AG09309 (cell line): ENCODE results near the gene LAMB3.

Source experiments
- DNase-seq: peaks from one replicate; pipeline ENCODE4 v3.0.0-alpha.2; 2010; ENCODE audit warnings: low read depth
- H3K4me3 ChIP-seq: 2 replicates; pipeline ENCODE4 v1.5.1; 2011; ENCODE audit warnings: mild to moderate bottlenecking, low read depth, low read length, moderate library complexity; ENCODE audit not compliant: control insufficient read depth
- TF ChIP-seq, protein P1 (sequence below): IDR thresholded peaks from 2 replicates; pipeline ENCODE4 v1.5.1; 2011; ENCODE audit warnings: mild to moderate bottlenecking, low read depth, low read length, inconsistent platforms; ENCODE audit not compliant: insufficient read depth, control insufficient read depth; ENCODE audit errors: missing control alignments

LAMB3 gene

DNA sequence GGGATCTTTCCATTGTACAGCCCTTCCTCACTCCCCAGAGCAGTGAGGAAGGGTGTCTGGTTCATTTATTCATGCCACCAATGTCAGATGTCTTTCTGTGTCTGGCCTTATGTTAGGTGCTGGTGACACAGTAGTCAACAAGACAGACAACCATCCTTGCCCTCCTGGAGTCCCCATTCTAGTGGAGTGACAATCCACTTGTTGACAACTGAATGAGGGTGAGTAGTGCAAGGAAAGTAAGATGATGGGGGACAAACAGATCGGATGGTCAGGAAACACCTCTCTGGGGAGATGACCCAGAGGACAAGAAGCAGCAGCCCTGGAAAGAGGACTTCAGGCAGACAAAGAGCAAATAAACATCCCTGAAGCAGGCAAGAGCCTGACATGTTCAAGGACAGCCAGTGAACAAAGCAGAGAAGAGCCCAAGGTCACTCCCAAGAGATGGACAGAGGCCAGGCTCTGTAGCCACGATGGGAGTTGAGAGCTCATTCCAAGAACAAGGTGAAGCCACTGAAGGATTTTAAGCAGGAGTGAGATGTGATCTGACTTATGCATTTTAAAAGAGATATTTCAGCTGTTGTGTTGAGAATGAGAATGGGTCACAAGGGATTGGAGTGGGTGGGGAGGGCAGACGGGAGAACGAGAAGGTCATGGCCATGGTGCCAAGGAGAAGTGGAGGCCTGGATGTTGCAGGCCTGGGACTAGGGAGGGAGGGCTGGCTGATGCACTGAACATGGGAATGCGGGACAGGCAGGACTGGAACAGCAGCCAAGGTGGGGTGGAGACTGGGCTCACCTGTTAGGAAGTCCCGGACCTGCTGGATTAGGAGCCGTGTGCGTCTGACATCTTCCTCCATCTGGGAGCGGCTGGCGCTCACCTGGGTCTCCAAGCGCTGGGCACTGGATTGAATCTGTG is 30.2 kb downstream of the LAMB3 start:
- no peak overlapping the region for H3K4me3 ChIP-seq
- DNase-seq, result no peak
- TF ChIP-seq, protein P1, sequence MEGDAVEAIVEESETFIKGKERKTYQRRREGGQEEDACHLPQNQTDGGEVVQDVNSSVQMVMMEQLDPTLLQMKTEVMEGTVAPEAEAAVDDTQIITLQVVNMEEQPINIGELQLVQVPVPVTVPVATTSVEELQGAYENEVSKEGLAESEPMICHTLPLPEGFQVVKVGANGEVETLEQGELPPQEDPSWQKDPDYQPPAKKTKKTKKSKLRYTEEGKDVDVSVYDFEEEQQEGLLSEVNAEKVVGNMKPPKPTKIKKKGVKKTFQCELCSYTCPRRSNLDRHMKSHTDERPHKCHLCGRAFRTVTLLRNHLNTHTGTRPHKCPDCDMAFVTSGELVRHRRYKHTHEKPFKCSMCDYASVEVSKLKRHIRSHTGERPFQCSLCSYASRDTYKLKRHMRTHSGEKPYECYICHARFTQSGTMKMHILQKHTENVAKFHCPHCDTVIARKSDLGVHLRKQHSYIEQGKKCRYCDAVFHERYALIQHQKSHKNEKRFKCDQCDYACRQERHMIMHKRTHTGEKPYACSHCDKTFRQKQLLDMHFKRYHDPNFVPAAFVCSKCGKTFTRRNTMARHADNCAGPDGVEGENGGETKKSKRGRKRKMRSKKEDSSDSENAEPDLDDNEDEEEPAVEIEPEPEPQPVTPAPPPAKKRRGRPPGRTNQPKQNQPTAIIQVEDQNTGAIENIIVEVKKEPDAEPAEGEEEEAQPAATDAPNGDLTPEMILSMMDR, result no peak

DNA sequence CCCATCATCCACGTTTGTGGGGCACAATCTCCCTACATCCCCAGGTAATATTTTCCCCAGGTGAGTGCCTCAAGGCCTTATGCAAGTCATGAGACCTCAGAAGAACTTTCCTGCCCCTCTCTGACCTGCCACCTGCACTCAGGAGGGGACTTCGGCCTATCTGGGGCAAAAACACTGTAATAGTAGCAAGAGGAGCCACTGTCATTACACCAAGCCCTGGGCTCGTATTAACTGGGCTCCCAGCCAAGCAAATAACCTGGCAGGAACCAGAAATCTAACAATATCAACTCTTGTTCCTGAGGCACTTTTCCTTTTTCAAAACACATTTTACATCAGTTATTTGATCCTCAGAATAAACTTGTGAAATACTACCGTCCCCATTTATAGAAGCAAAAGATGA is 30.9 kb downstream of the LAMB3 start:
- no peak for DNase-seq
- H3K4me3 ChIP-seq, result no peak overlapping the region
- TF ChIP-seq, protein P1, result no peak

- peak; percentile 29 for DNase-seq
- TF ChIP-seq, protein P1, result no peak
These were observed 31.7 kb downstream of the LAMB3 start for GRCh38 chr1:209620487-209620884.

GRCh38 chr1:209619696-209620486 is 32.3 kb downstream of the LAMB3 start:
- no peak overlapping the region for H3K4me3 ChIP-seq
- DNase-seq, result no peak
- TF ChIP-seq, protein P1, result no peak

More at GRCh38 chr1:209620487-209620884, 31.7 kb downstream of the LAMB3 start:
- H3K4me3 ChIP-seq, result no peak overlapping the region

DNA sequence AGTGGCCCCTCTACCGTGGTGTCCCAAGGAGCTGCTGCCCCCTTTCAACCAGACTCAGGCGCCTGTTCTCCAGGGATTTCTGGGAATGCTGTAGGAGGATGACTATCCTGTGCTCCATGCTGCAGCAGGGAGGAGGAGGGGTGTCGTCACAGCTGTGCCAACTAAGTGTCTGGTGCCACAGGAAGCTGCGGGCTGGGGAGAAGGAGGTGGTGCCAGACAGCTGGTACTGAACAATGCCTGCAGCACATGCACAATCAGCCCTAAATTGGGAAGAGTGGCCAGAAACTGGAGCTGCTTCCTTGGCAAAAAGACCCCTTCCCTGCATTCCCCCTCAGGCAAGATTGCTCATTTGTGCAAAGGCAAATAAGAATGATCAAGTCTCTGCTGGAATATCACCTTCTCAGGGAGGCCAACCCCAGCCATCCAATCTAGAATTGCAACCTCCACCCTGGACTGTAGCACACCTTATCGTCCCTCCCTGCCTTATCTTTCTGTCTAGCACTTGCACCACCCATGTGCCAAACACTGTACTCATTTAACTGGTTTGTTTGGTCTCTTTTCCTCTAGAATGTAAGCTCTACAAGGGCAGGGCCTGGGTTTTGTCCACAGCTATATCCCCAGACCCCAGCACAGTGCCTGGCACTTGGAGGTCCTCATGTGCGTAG is 33.3 kb downstream of the LAMB3 start:
- TF ChIP-seq, protein P1, result no peak
- DNase-seq, result no peak
- no peak overlapping the region for H3K4me3 ChIP-seq

DNA sequence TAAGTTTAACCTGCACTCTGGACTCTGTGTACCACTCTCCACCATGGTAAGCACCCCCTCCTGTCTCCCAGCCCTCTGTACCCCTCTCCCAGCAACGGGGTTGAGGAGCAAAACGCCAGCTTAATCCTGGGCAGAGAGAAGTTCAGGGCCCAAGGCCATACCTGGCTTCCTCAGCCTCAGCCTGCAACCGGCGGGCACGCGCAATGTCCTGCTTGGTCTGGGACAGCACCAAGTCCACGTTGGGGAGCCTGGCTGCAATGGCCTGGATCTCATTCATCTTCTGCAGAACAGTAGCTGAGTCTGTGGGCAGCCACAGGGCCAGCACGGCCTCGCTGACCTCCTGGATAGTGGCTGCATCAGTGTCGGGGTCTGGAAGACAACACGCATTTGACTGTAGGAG is 33.9 kb downstream of the LAMB3 start:
- no peak overlapping the region for H3K4me3 ChIP-seq
- no peak for DNase-seq
- TF ChIP-seq, protein P1, result no peak
